H1 (cell line): ENCODE data around the gene SLC5A4.

Source experiments
- ATF3 ChIP-seq: IDR thresholded peaks from 2 replicates; pipeline ENCODE4 v1.6.1; 2011; ENCODE audit warnings: low read depth, mild to moderate bottlenecking, low read length; ENCODE audit not compliant: insufficient read depth
- CTCF ChIP-seq, 3 experiments: IDR thresholded peaks; 1 replicate in 2 of 3; 2 replicates in 1 of 3; pipeline versions ENCODE4 v1.5.1 to v1.6.1; 2011; ENCODE audit warnings: low read length in 3 of 3, mild to moderate bottlenecking in 3 of 3, inconsistent platforms in 2 of 3, low read depth in 1 of 3, moderate library complexity in 1 of 3; ENCODE audit not compliant: insufficient read depth in 1 of 3; ENCODE audit errors: control extremely low read depth in 1 of 3
- E2F6 ChIP-seq: IDR thresholded peaks from 2 replicates; pipeline ENCODE4 v1.6.1; 2012; ENCODE audit warnings: inconsistent platforms
- EP300 ChIP-seq, 2 experiments: IDR thresholded peaks; 1 replicate in 1 of 2; 2 replicates in 1 of 2; pipeline ENCODE4 v1.6.1; 2011 to 2012; ENCODE audit warnings: low read depth in 2 of 2, low read length in 2 of 2, mild to moderate bottlenecking in 2 of 2, borderline replicate concordance in 1 of 2, inconsistent platforms in 1 of 2, moderate library complexity in 1 of 2
- JUND ChIP-seq: IDR thresholded peaks from 2 replicates; pipeline ENCODE4 v1.6.1; 2011; ENCODE audit warnings: mild to moderate bottlenecking, improper control_type of control experiment, low read length
- MAX ChIP-seq: IDR thresholded peaks from 2 replicates; pipeline ENCODE4 v1.6.1; 2012; ENCODE audit warnings: inconsistent platforms
- POLR2AphosphoS5 ChIP-seq: IDR thresholded peaks from 2 replicates; pipeline ENCODE4 v1.6.1; 2011; ENCODE audit warnings: low read depth, low read length
- RNF2 ChIP-seq: fragments of 200-900, 300-1000 bp; sonication (generic); IDR thresholded peaks from 2 replicates; pipeline ENCODE4 v1.7.1; 2016; ENCODE audit warnings: borderline replicate concordance, low read depth, mild to moderate bottlenecking, antibody characterized with exemption, low read length; ENCODE audit not compliant: poor library complexity, severe bottlenecking; ENCODE audit errors: missing control alignments
- RXRA ChIP-seq: IDR thresholded peaks from 2 replicates; pipeline ENCODE4 v1.6.1; 2011; ENCODE audit warnings: low read depth, mild to moderate bottlenecking, low read length, moderate library complexity; ENCODE audit not compliant: insufficient read depth
- TAF1 ChIP-seq: IDR thresholded peaks from 2 replicates; pipeline ENCODE4 v1.6.1; 2011; ENCODE audit warnings: mild to moderate bottlenecking, low read depth, low read length
- YY1 ChIP-seq: IDR thresholded peaks from 2 replicates; pipeline ENCODE4 v1.6.1; 2011; ENCODE audit warnings: low read depth, mild to moderate bottlenecking, low read length

GRCh38 chr22:32203181-32204039 lies 51.7 kb downstream of the SLC5A4 start:
- no peak for TF ChIP-seq CTCF (IDR thresholded peaks at IDR 0.05; ENCODE audit: control extremely low read depth in 1 of 3, insufficient read depth in 1 of 3, low read depth in 1 of 3, low read length in 3 of 3)
- TF ChIP-seq EP300 (IDR thresholded peaks at IDR 0.05; ENCODE audit: borderline replicate concordance in 1 of 2, low read depth in 2 of 2, low read length in 2 of 2), result no peak
- TF ChIP-seq POLR2AphosphoS5, result no peak
- TF ChIP-seq RNF2, result no peak
- TF ChIP-seq E2F6, result no peak
- no peak for TF ChIP-seq TAF1
- TF ChIP-seq YY1, result no peak
- no peak for TF ChIP-seq RXRA
- no peak for TF ChIP-seq MAX
- TF ChIP-seq JUND, result no peak
- no peak for TF ChIP-seq ATF3
